ENCODE measurements around the gene ESPN. TPM values are rescaled to one million over a fixed set of nuclear protein-coding genes. Genes with fewer than 3 reads are reported as not detected.

The ESPN gene
- polyA plus RNA-seq, 4 donors: 83.5 to 356 (median 285) TPM

DNA sequence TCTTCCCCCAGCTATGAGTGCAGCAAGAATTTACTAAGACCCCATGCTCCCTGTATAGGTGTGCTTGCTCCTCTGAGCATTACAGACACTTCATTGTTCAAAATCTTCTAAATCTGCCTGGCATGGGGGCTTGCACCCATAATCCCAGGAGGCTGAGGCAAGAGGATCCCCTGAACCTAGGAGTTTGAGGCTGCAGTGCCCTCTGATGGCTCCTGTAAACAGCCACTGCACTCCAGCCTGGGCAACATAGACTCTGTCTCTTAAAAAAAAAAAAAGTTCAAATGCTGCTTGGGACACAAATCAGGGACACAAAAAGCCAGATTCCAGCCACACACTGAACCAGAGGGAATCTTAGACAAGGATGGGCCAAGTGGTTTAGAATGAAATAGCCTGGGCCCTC is 27.6 kb upstream of the ESPN start:
- no peaks in the 10 kb centered on the region for H3K36me3 ChIP-seq (ENCODE audit: control insufficient read depth in 3 of 3, insufficient read depth in 2 of 3, low read depth in 1 of 3, low read length in 3 of 3)
- H3K27me3 ChIP-seq (ENCODE audit: control insufficient read depth in 3 of 3, insufficient read depth in 3 of 3, low read length in 3 of 3): peaks cover 0 to 3% (median 0%) of the 10 kb centered on the region in 3 donors
- H3K4me1 ChIP-seq (ENCODE audit: control insufficient read depth in 3 of 3, insufficient read depth in 2 of 3, low read depth in 1 of 3, low read length in 2 of 3): peaks cover 0 to 9% (median 3%) of the 10 kb centered on the region in 3 donors
- H3K27ac ChIP-seq (ENCODE audit: low read depth in 1 of 3, low read length in 2 of 3): no peak overlapping the region
- no peak overlapping the region for H3K4me3 ChIP-seq (ENCODE audit: low read depth in 1 of 3, low read length in 3 of 3)
- H3K9me3 ChIP-seq (ENCODE audit: control insufficient read depth in 2 of 2, insufficient read depth in 1 of 2, low read depth in 1 of 2, low read length in 1 of 2): no peaks in the 10 kb centered on the region
- DNase-seq (no peak), FAIRE-seq (no peak)

DNA sequence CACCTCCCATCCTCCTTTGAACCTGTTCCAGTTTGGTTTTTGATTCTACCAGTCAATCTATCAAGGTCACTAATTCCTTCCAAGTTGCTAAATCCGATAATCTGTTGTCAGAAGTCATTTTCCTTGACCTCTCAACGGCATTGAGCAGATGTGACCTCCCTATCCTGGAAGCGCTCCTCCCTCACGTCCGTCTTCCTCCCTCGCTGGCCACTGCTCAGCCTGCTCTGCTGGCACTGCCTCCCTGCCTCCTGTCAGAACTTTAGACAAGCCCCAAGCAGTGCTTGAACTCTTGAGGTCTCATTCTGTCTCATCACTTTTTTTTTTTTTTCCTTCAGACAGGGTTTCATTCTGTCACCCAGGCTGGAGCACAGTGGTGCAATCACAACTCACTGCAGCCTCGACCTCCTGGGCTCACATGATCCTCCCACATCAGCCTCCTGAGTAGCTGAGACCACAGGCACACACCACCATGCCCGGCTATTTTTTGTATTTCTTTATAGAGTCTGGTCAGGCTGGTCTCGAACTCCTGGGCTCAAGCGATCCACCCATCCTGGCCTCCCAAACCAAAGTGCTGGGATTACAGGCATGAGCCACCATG is 26.6 kb upstream of the ESPN start:
- H3K4me3 ChIP-seq (ENCODE audit: low read depth in 1 of 3, low read length in 3 of 3): no peak overlapping the region
- H3K9me3 ChIP-seq (ENCODE audit: control insufficient read depth in 2 of 2, insufficient read depth in 1 of 2, low read depth in 1 of 2, low read length in 1 of 2): no peaks in the 10 kb centered on the region
- WGBS, 3 donors: 59 to 72% (median 69%) methylated on average over 10 of the region's 10 CpGs
- H3K27me3 ChIP-seq (ENCODE audit: control insufficient read depth in 3 of 3, insufficient read depth in 3 of 3, low read length in 3 of 3): peaks cover 0 to 3% (median 0%) of the 10 kb centered on the region in 3 donors
- peaks cover 0 to 4% (median 3%) of the 10 kb centered on the region in 3 donors for H3K4me1 ChIP-seq (ENCODE audit: control insufficient read depth in 3 of 3, insufficient read depth in 2 of 3, low read depth in 1 of 3, low read length in 2 of 3)
- FAIRE-seq: no peak
- no peaks in the 10 kb centered on the region for H3K36me3 ChIP-seq (ENCODE audit: control insufficient read depth in 3 of 3, insufficient read depth in 2 of 3, low read depth in 1 of 3, low read length in 3 of 3)
- DNase-seq: no peak
- H3K27ac ChIP-seq (ENCODE audit: low read depth in 1 of 3, low read length in 2 of 3): no peak overlapping the region

DNA sequence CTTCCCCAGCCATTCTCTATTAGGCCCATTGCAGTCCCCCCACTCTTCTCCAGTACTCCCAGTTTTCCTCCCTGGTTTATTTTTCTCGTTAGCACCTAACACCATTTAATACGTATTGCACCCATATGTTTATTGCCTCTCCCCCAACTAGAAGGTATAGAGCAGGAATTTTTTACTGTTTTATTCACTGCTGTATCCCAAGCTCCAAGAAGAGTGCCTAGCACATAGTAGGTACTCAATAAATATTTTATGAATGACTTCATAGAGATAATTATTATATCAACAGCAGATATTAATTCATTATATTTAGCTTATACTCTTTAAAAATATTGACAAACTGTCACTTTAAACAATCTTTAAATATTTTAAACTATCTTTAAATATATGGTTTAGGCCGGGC is 25.3 kb upstream of the ESPN start:
- FAIRE-seq (no peak), DNase-seq (no peak)
- no peak overlapping the region for H3K4me3 ChIP-seq (ENCODE audit: low read depth in 1 of 3, low read length in 3 of 3)
- H3K36me3 ChIP-seq (ENCODE audit: control insufficient read depth in 3 of 3, insufficient read depth in 2 of 3, low read depth in 1 of 3, low read length in 3 of 3): no peaks in the 10 kb centered on the region
- H3K4me1 ChIP-seq (ENCODE audit: control insufficient read depth in 3 of 3, insufficient read depth in 2 of 3, low read depth in 1 of 3, low read length in 2 of 3): peaks cover 0 to under 1% (median under 1%) of the 10 kb centered on the region in 3 donors
- 92 to 93% (median 93%) methylated on average over 3 of the region's 3 CpGs for WGBS, 3 donors
- no peak overlapping the region for H3K27ac ChIP-seq (ENCODE audit: low read depth in 1 of 3, low read length in 2 of 3)
- peaks cover 0 to 3% (median 0%) of the 10 kb centered on the region in 3 donors for H3K27me3 ChIP-seq (ENCODE audit: control insufficient read depth in 3 of 3, insufficient read depth in 3 of 3, low read length in 3 of 3)
- no peaks in the 10 kb centered on the region for H3K9me3 ChIP-seq (ENCODE audit: control insufficient read depth in 2 of 2, insufficient read depth in 1 of 2, low read depth in 1 of 2, low read length in 1 of 2)

DNA sequence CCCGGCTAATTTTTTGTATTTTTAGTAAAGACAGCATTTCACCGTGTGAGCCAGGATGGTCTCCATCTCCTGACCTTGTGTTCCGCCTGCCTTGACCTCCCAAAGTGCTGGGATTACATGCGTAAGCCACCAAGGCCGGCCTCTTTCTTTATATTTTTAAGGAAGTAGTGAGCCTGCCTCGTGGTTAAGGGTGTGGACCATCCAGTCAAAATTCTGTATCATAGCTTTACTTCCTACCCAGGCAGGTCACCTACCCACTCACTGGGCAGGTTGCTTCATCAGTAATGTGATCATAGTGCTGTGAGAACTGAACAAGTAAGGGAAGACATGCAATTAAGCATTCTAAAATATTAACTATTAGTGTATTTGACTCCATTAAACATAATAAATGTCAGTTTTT is 22.9 kb upstream of the ESPN start:
- FAIRE-seq: no peak
- H3K4me3 ChIP-seq (ENCODE audit: low read depth in 1 of 3, low read length in 3 of 3): no peak overlapping the region
- DNase-seq: no peak
- H3K36me3 ChIP-seq (ENCODE audit: control insufficient read depth in 3 of 3, insufficient read depth in 2 of 3, low read depth in 1 of 3, low read length in 3 of 3): no peaks in the 10 kb centered on the region
- no peaks in the 10 kb centered on the region for H3K4me1 ChIP-seq (ENCODE audit: control insufficient read depth in 3 of 3, insufficient read depth in 2 of 3, low read depth in 1 of 3, low read length in 2 of 3)
- H3K27ac ChIP-seq (ENCODE audit: low read depth in 1 of 3, low read length in 2 of 3): no peak overlapping the region
- H3K27me3 ChIP-seq (ENCODE audit: control insufficient read depth in 3 of 3, insufficient read depth in 3 of 3, low read length in 3 of 3): peaks cover 0 to 7% (median 0%) of the 10 kb centered on the region in 3 donors
- 58 to 69% (median 63%) methylated on average over 6 of the region's 6 CpGs for WGBS, 3 donors
- no peaks in the 10 kb centered on the region for H3K9me3 ChIP-seq (ENCODE audit: control insufficient read depth in 2 of 2, insufficient read depth in 1 of 2, low read depth in 1 of 2, low read length in 1 of 2)

DNA sequence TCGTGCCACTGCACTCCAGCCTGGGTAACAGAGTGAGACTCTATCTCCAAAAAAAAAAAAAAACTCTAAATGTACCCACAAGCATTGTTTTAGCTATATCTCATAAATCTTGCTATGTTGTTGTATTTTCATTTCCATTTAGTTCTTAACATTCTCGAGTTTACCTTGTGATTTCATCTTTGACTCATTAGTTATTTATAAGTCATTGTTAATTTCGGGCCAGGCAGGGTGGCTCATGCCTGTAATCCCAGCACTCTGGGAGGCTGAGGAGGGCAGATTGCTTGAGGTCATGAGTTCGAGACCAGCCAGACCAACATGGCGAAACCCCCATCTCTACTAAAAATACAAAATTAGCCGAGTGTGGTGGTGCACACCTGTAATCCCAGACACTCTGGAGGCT is 16.6 kb upstream of the ESPN start:
- Histone ChIP-seq H3K4me1 (ENCODE audit: control insufficient read depth in 3 of 3, insufficient read depth in 2 of 3, low read depth in 1 of 3, low read length in 2 of 3) (no peaks in the 10 kb centered on the region), H3K9me3 (ENCODE audit: control insufficient read depth in 2 of 2, insufficient read depth in 1 of 2, low read depth in 1 of 2, low read length in 1 of 2) (no peaks in the 10 kb centered on the region), H3K4me3 (ENCODE audit: low read depth in 1 of 3, low read length in 3 of 3) (no peak overlapping the region), H3K36me3 (ENCODE audit: control insufficient read depth in 3 of 3, insufficient read depth in 2 of 3, low read depth in 1 of 3, low read length in 3 of 3) (no peaks in the 10 kb centered on the region), H3K27me3 (ENCODE audit: control insufficient read depth in 3 of 3, insufficient read depth in 3 of 3, low read length in 3 of 3) (peaks cover 0 to 4% (median 0%) of the 10 kb centered on the region in 3 donors), H3K27ac (ENCODE audit: low read depth in 1 of 3, low read length in 2 of 3) (no peak overlapping the region)
- FAIRE-seq (no peak), DNase-seq (no peak)
- 78 to 84% (median 80%) methylated on average over 6 of the region's 6 CpGs for WGBS, 3 donors

DNA sequence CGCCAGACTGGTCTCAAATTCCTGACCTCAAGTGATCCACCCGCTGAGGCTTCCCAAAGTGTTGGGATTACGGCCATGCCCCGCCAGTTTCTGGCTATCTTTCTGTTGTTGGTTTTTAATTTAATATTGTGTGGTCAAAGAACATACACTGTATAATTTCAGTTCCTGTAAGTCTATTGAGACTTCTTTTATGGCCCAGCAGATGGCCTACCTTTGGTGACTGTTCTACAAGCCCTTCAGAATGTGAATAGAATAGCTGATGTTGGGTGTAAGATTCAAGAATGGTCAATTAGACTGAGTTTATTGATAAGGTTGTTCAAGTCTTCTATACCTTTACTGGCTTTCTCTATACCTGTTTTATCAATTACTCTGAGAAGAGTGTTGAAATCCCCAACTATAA is 15.5 kb upstream of the ESPN start:
- DNase-seq: peak in 1 of 2 donors; percentile 18
- H3K27me3 ChIP-seq (ENCODE audit: control insufficient read depth in 3 of 3, insufficient read depth in 3 of 3, low read length in 3 of 3): peaks cover 0 to 4% (median 0%) of the 10 kb centered on the region in 3 donors
- peaks cover 0 to under 1% (median 0%) of the 10 kb centered on the region in 3 donors for H3K4me1 ChIP-seq (ENCODE audit: control insufficient read depth in 3 of 3, insufficient read depth in 2 of 3, low read depth in 1 of 3, low read length in 2 of 3)
- no peak overlapping the region for H3K4me3 ChIP-seq (ENCODE audit: low read depth in 1 of 3, low read length in 3 of 3)
- FAIRE-seq: no peak
- WGBS, 3 donors: 76 to 88% (median 78%) methylated on average over 4 of the region's 4 CpGs
- no peaks in the 10 kb centered on the region for H3K9me3 ChIP-seq (ENCODE audit: control insufficient read depth in 2 of 2, insufficient read depth in 1 of 2, low read depth in 1 of 2, low read length in 1 of 2)
- no peak overlapping the region for H3K27ac ChIP-seq (ENCODE audit: low read depth in 1 of 3, low read length in 2 of 3)
- H3K36me3 ChIP-seq (ENCODE audit: control insufficient read depth in 3 of 3, insufficient read depth in 2 of 3, low read depth in 1 of 3, low read length in 3 of 3): no peaks in the 10 kb centered on the region

DNA sequence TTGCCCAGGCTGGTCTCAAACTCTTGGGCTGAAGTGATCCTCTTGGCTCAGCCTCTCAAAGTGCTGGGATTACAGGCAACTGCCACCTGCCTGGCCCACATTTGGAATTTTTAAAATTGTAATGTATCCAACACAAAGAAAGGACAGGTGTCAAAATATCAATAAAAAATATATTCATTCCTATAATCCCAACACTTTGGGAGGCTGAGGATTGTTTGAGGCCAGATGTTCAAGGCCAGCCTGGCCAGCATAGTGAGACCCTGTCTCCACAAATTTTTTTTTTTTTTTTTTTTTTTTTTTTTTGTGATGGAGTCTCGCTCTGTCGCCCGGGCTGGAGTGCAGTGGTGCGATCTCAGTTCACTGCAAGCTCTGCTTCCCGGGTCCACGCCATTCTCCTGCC is 14.8 kb upstream of the ESPN start:
- Histone ChIP-seq H3K9me3 (ENCODE audit: control insufficient read depth in 2 of 2, insufficient read depth in 1 of 2, low read depth in 1 of 2, low read length in 1 of 2) (no peaks in the 10 kb centered on the region), H3K27me3 (ENCODE audit: control insufficient read depth in 3 of 3, insufficient read depth in 3 of 3, low read length in 3 of 3) (peaks cover 0 to 10% (median 3%) of the 10 kb centered on the region in 3 donors), H3K4me3 (ENCODE audit: low read depth in 1 of 3, low read length in 3 of 3) (no peak overlapping the region), H3K27ac (ENCODE audit: low read depth in 1 of 3, low read length in 2 of 3) (no peak overlapping the region), H3K36me3 (ENCODE audit: control insufficient read depth in 3 of 3, insufficient read depth in 2 of 3, low read depth in 1 of 3, low read length in 3 of 3) (no peaks in the 10 kb centered on the region), H3K4me1 (ENCODE audit: control insufficient read depth in 3 of 3, insufficient read depth in 2 of 3, low read depth in 1 of 3, low read length in 2 of 3) (peaks cover 0 to 8% (median 3%) of the 10 kb centered on the region in 3 donors)
- 93 to 99% (median 96%) methylated on average over 6 of the region's 6 CpGs for WGBS, 3 donors
- DNase-seq (no peak), FAIRE-seq (no peak)

DNA sequence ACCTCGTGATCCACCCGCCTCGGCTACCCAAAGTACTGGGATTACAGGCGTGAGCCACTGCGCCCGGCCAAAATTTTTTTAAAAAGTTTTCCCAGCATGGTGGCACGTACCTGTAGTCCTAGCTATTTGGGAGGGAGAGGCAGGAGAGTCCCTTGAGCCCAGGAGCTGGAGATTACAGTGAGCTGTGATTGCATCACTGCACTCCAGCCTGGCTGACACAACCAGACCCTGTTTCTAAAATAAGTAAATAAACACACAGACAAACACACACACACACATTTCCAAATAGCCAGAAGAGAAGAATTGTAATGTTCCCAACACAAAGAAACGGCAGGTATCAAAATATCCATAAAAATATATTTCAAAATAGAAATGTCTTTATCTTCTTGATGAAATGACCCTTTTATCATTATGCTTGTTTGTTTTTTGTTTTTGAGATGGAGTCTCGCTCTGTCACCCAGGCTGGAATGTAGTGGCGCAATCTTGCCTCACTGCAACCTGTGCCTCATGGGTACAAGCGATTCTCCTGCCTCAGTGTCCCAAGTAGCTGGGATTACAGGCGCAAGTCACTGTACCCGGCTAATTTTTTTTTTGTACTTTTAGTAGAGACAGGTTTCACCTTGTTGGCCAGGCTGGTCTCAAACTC is 14.2 kb upstream of the ESPN start:
- Histone ChIP-seq H3K9me3 (ENCODE audit: control insufficient read depth in 2 of 2, insufficient read depth in 1 of 2, low read depth in 1 of 2, low read length in 1 of 2) (no peaks in the 10 kb centered on the region), H3K4me3 (ENCODE audit: low read depth in 1 of 3, low read length in 3 of 3) (no peak overlapping the region), H3K4me1 (ENCODE audit: control insufficient read depth in 3 of 3, insufficient read depth in 2 of 3, low read depth in 1 of 3, low read length in 2 of 3) (peaks cover 0 to 14% (median 3%) of the 10 kb centered on the region in 3 donors), H3K27me3 (ENCODE audit: control insufficient read depth in 3 of 3, insufficient read depth in 3 of 3, low read length in 3 of 3) (peaks cover 0 to 6% (median 5%) of the 10 kb centered on the region in 3 donors), H3K36me3 (ENCODE audit: control insufficient read depth in 3 of 3, insufficient read depth in 2 of 3, low read depth in 1 of 3, low read length in 3 of 3) (no peaks in the 10 kb centered on the region), H3K27ac (ENCODE audit: low read depth in 1 of 3, low read length in 2 of 3) (no peak overlapping the region)
- no peak for DNase-seq
- 89 to 90% (median 89%) methylated on average over 13 of the region's 13 CpGs for WGBS, 3 donors
- FAIRE-seq: no peak
